B cell (primary cell): ENCODE results near the gene IFNGR1. TPM values are rescaled to one million over a fixed set of nuclear protein-coding genes. Genes with fewer than 3 reads are reported as not detected.

Experiments used
- ATAC-seq: fragments of 200-7000 bp; cut with Tn5 transposase; one replicate; pipeline ENCODE4 v1.10.0; 2021; ENCODE audit warnings: low read depth, mild to moderate bottlenecking, moderate number of reproducible peaks, moderate library complexity
- CTCF ChIA-PET: fragments of 350-600 bp; sonication (Branson Sonifier 250); formaldehyde crosslinking; loops from one replicate; lab custom pipeline; 2021; ENCODE audit warnings: antibody characterized with exemption, inconsistent platforms; lab: Charles Lee
- POLR2A ChIA-PET: fragments of 350-600 bp; sonication (Branson Sonifier 250); formaldehyde crosslinking; loops from one replicate; lab custom pipeline; 2021; ENCODE audit warnings: antibody characterized with exemption; lab: Charles Lee
- DNase-seq: peaks from one replicate; pipeline ENCODE4 v3.0.0; 2013
- H2AFZ ChIP-seq: 2 replicates; pipeline ENCODE4 v1.6.1; 2012; ENCODE audit warnings: mild to moderate bottlenecking, low read depth, low read length; ENCODE audit not compliant: insufficient read depth, poor library complexity, severe bottlenecking
- H3K27ac ChIP-seq, 2 donors: 1 replicate in 1 of 2; 2 replicates in 1 of 2; pipeline ENCODE4 v1.5.1; 2012 to 2013; ENCODE audit warnings: low read length in 2 of 2, mild to moderate bottlenecking in 2 of 2, moderate library complexity in 1 of 2
- H3K27me3 ChIP-seq, 4 experiments: fragments of 200-600 bp in 1 of 4; sonication (generic) in 1 of 4; replicated peaks in 1 of 4; 1 replicate in 2 of 4; 2 replicates in 2 of 4; pipeline versions ENCODE4 v1.6.1 to v1.7.0; 2013 to 2016; ENCODE audit warnings: low read length in 3 of 4, mild to moderate bottlenecking in 2 of 4, mixed read lengths in 1 of 4, moderate library complexity in 1 of 4; ENCODE audit not compliant: insufficient read depth in 4 of 4, control insufficient read depth in 3 of 4; ENCODE audit errors: control extremely low read depth in 1 of 4
- H3K36me3 ChIP-seq, 2 experiments: replicated peaks in 1 of 2; 1 replicate in 1 of 2; 2 replicates in 1 of 2; pipeline versions ENCODE4 v1.6.1 to v1.7.1; 2013; ENCODE audit warnings: low read length in 1 of 2; ENCODE audit not compliant: insufficient read depth in 2 of 2, control insufficient read depth in 1 of 2; ENCODE audit errors: control extremely low read depth in 1 of 2, extremely low read depth in 1 of 2
- H3K4me1 ChIP-seq, 2 donors: fragments of 200-600 bp in 1 of 2; sonication (generic) in 1 of 2; 1 replicate in 1 of 2; 2 replicates in 1 of 2; pipeline versions ENCODE4 v1.5.1 to v1.6.1; 2013 to 2017; ENCODE audit warnings: low read length in 2 of 2; ENCODE audit not compliant: control insufficient read depth in 2 of 2, insufficient read depth in 2 of 2
- H3K4me2 ChIP-seq: replicated peaks from 2 replicates; pipeline ENCODE3; 2012; ENCODE audit warnings: mild to moderate bottlenecking, low read depth, low read length; ENCODE audit not compliant: poor library complexity, severe bottlenecking
- H3K4me3 ChIP-seq, 5 experiments: fragments of 200-600 bp in 1 of 5; sonication (generic) in 1 of 5; 1 replicate in 3 of 5; 2 replicates in 2 of 5; pipeline versions ENCODE4 v1.5.1 to v1.7.0; 2011 to 2016; ENCODE audit warnings: low read length in 4 of 5, mild to moderate bottlenecking in 4 of 5, low read depth in 2 of 5, control low read depth in 1 of 5, moderate library complexity in 1 of 5; ENCODE audit not compliant: insufficient read depth in 1 of 5; ENCODE audit errors: control extremely low read depth in 1 of 5, extremely low read depth in 1 of 5
- H3K79me2 ChIP-seq: fragments of 200-600 bp; sonication (generic); one replicate; pipeline ENCODE4 v1.6.0; 2016; ENCODE audit warnings: low read length; ENCODE audit not compliant: control insufficient read depth, insufficient read depth
- H3K9ac ChIP-seq: fragments of 200-600 bp; sonication (generic); 2 replicates; pipeline ENCODE4 v1.6.1; 2017; ENCODE audit warnings: mild to moderate bottlenecking, low read length, moderate library complexity
- H3K9me3 ChIP-seq, 3 donors: one replicate each; pipeline versions ENCODE4 v1.6.1 to v1.7.1; 2013; ENCODE audit warnings: low read length in 2 of 3; ENCODE audit not compliant: control insufficient read depth in 2 of 3, insufficient read depth in 1 of 3; ENCODE audit errors: control extremely low read depth in 1 of 3
- H4K20me1 ChIP-seq: 2 replicates; pipeline ENCODE4 v1.6.0; 2012; ENCODE audit warnings: mild to moderate bottlenecking, low read length; ENCODE audit not compliant: insufficient read depth, control insufficient read depth, poor library complexity, severe bottlenecking
- H3K27ac Mint-ChIP-seq: one replicate; pipeline ENCODE4 v1.8.0; 2021; ENCODE audit warnings: mixed read lengths
- H3K27me3 Mint-ChIP-seq: one replicate; pipeline ENCODE4 v1.8.0; 2021; ENCODE audit warnings: mixed read lengths
- H3K4me1 Mint-ChIP-seq: one replicate; pipeline ENCODE4 v1.8.0; 2021; ENCODE audit warnings: mixed read lengths
- H3K4me3 Mint-ChIP-seq: one replicate; pipeline ENCODE4 v1.8.0; 2021; ENCODE audit warnings: mixed read lengths
- H3K9me3 Mint-ChIP-seq: one replicate; pipeline ENCODE4 v1.8.0; 2022; ENCODE audit warnings: mixed read lengths; ENCODE audit not compliant: insufficient read depth
- CTCF ChIP-seq: fragments of 200-600 bp; IDR thresholded peaks from one replicate; pipeline ENCODE4 v1.8.0; 2022; ENCODE audit warnings: antibody characterized with exemption, mild to moderate bottlenecking
- EZH2 ChIP-seq: IDR thresholded peaks from 2 replicates; pipeline ENCODE4 v1.6.1; 2012; ENCODE audit warnings: borderline replicate concordance, low read depth, mild to moderate bottlenecking, moderate library complexity, low read length; ENCODE audit not compliant: insufficient read depth, poor library complexity, severe bottlenecking
- WGBS: methylation state at CpG from one replicate; pipeline ENCODE4 v1.1.5; 2013; ENCODE audit warnings: missing lambda C conversion rate; ENCODE audit not compliant: insufficient coverage; 5-methylcytosine and 5-hydroxymethylcytosine counted together
- intact Hi-C: fragments of 100-400 bp; cut with micrococcal nuclease; formaldehyde crosslinking; loops from one replicate; pipeline ENCODE4 v1.10.0; 2022
- polyA plus RNA-seq: library from polyadenylated mRNA; depleted of rRNA; stranded (reverse); fragments of >200 nt; gene quantifications from 2 replicates; pipeline ENCODE4 v1.2.3, GENCODE V29; 2012
- total RNA-seq, 2 donors: library from RNA; stranded (reverse); fragments of 120-200 nt in 1 of 2; gene quantifications; 1 replicate in 1 of 2; 2 replicates in 1 of 2; pipeline versions ENCODE4 v1.2.3 to v1.2.4, GENCODE V29; 2013 to 2022

The IFNGR1 gene
- total and polyA plus RNA-seq, 2 donors (not counting 1 experiment from before 2014, with no cell fraction given): 24.5 to 48.2 TPM

GRCh38 chr6:137213813-137214212 is 5.4 kb downstream of the IFNGR1 start:
- H3K36me3 ChIP-seq: peaks cover 0 to 28% of the 10 kb centered on the region in 2 experiments
- H3K9ac ChIP-seq: peak overlapping the region; percentile 9
- H3K4me1 ChIP-seq: peaks cover 52 to 60% of the 10 kb centered on the region in 2 donors
- peak overlapping the region; percentile 34 for H3K4me2 ChIP-seq
- H4K20me1 ChIP-seq: peaks cover 51% of the 10 kb centered on the region
- H3K27me3 ChIP-seq: no peaks in the 10 kb centered on the region
- no CpG with 5 or more reads among the region's 2 CpGs for WGBS
- Mint-ChIP-seq H3K4me1 (peaks cover 85% of the 10 kb centered on the region), H3K27me3 (no peaks in the 10 kb centered on the region), H3K9me3 (peaks cover 3% of the 10 kb centered on the region), H3K4me3 (peak overlapping the region; percentile 18), H3K27ac (peak overlapping the region; percentile 73)
- H3K9me3 ChIP-seq: peaks cover 0 to 12% (median 9%) of the 10 kb centered on the region in 3 donors
- H3K27ac ChIP-seq: peak overlapping the region in 1 of 2 donors; percentile 45
- DNase-seq (no peak), ATAC-seq (no peak)
- H3K4me3 ChIP-seq: no peak overlapping the region
- CTCF ChIA-PET: interaction anchor here (0.9 to 2.3 kb wide), 4 partner anchors 8 to 119 kb away, joined by 3 to 10 read pairs (median 3); no protein-coding TSS in a partner anchor
- no peak overlapping the region for H2AFZ ChIP-seq
- intact Hi-C loops: loop anchor here (10.0 kb wide), 1 partner anchor 651 kb away; the partner anchor contains the start of gene TNFAIP3
- peaks cover 100% of the 10 kb centered on the region for H3K79me2 ChIP-seq
- TF ChIP-seq EZH2 (no peak), CTCF (no peak)
- POLR2A ChIA-PET: no interaction called here

GRCh38 chr6:137213331-137213740 is 5.8 kb downstream of the IFNGR1 start:
- no peak overlapping the region for H3K9ac ChIP-seq
- Mint-ChIP-seq H3K27ac (peak overlapping the region; percentile 73), H3K4me1 (peaks cover 81% of the 10 kb centered on the region), H3K27me3 (no peaks in the 10 kb centered on the region), H3K4me3 (peak overlapping the region; percentile 18), H3K9me3 (peaks cover 3% of the 10 kb centered on the region)
- intact Hi-C loops: loop anchor here (10.0 kb wide), 1 partner anchor 651 kb away; the partner anchor contains the start of gene TNFAIP3
- H3K36me3 ChIP-seq: peaks cover 0 to 28% of the 10 kb centered on the region in 2 experiments
- H3K27me3 ChIP-seq: no peaks in the 10 kb centered on the region
- H3K9me3 ChIP-seq: peaks cover 0 to 17% (median 14%) of the 10 kb centered on the region in 3 donors
- H3K4me1 ChIP-seq: peaks cover 52 to 60% of the 10 kb centered on the region in 2 donors
- H3K79me2 ChIP-seq: peaks cover 100% of the 10 kb centered on the region
- TF ChIP-seq EZH2 (no peak), CTCF (no peak)
- H3K4me2 ChIP-seq: peak overlapping the region; percentile 34
- H3K27ac ChIP-seq: peak overlapping the region in 1 of 2 donors; percentile 45
- H3K4me3 ChIP-seq: no peak overlapping the region
- ChIA-PET POLR2A (no interaction called here), CTCF (interaction anchor here (0.6 to 2.3 kb wide), 5 partner anchors 9 to 119 kb away, joined by 3 to 10 read pairs (median 3); no protein-coding TSS in a partner anchor)
- H4K20me1 ChIP-seq: peaks cover 51% of the 10 kb centered on the region
- ATAC-seq: no peak
- 68% methylated on average over 3 of the region's 4 CpGs for WGBS
- no peak overlapping the region for H2AFZ ChIP-seq
- no peak for DNase-seq
